MM.1S (cell line): ENCODE data around the gene DNAL1.
A peak's percentile ranks its signal among the peaks of the same experiment; 100 is the strongest.

Experiments
- DNase-seq: peaks from one replicate; pipeline ENCODE4 v3.0.0-alpha.2; 2015
- H2AFZ ChIP-seq: fragments of 300-600 bp; sonication (generic); 2 replicates; pipeline ENCODE4 v1.6.0; 2016; ENCODE audit warnings: antibody characterized with exemption, low read length
- H3F3A ChIP-seq: fragments of 300-600 bp; sonication (generic); 2 replicates; pipeline ENCODE4 v1.6.1; 2016; ENCODE audit warnings: mild to moderate bottlenecking, antibody characterized with exemption, low read length, moderate library complexity, mixed read lengths; ENCODE audit not compliant: insufficient read depth
- H3K27ac ChIP-seq: fragments of 300-600 bp; sonication (generic); 2 replicates; pipeline ENCODE4 v1.5.1; 2016; ENCODE audit warnings: mild to moderate bottlenecking, low read length
- H3K27me3 ChIP-seq: fragments of 300-600 bp; sonication (generic); replicated peaks from 2 replicates; pipeline ENCODE4 v1.6.0; 2016; ENCODE audit warnings: low read length; ENCODE audit not compliant: insufficient read depth
- H3K36me3 ChIP-seq: fragments of 300-600 bp; sonication (generic); replicated peaks from 2 replicates; pipeline ENCODE4 v1.6.1; 2016; ENCODE audit warnings: mild to moderate bottlenecking, low read length, mixed read lengths; ENCODE audit not compliant: insufficient read depth
- H3K4me1 ChIP-seq: fragments of 300-600 bp; sonication (generic); 2 replicates; pipeline ENCODE4 v1.6.1; 2016; ENCODE audit warnings: low read length, mixed read lengths
- H3K4me2 ChIP-seq: fragments of 300-600 bp; sonication (generic); 2 replicates; pipeline ENCODE4 v1.6.0; 2016; ENCODE audit warnings: low read depth, low read length
- H3K4me3 ChIP-seq: fragments of 300-600 bp; sonication (generic); 2 replicates; pipeline ENCODE4 v1.5.1; 2016; ENCODE audit warnings: low read length, mixed read lengths
- H3K79me2 ChIP-seq: fragments of 300-600 bp; sonication (generic); 2 replicates; pipeline ENCODE4 v1.6.1; 2016; ENCODE audit warnings: mixed run types, low read length, mixed read lengths
- H3K9ac ChIP-seq: fragments of 300-600 bp; sonication (generic); 2 replicates; pipeline ENCODE4 v1.6.1; 2016; ENCODE audit warnings: low read length, mixed read lengths
- H3K9me2 ChIP-seq: fragments of 300-600 bp; sonication (generic); replicated peaks from 2 replicates; pipeline ENCODE4 v1.6.1; 2016; ENCODE audit warnings: mild to moderate bottlenecking, low read length, mixed read lengths; ENCODE audit not compliant: insufficient read depth
- H3K9me3 ChIP-seq: fragments of 300-600 bp; sonication (generic); replicated peaks from 2 replicates; pipeline ENCODE4 v1.6.1; 2016; ENCODE audit warnings: mild to moderate bottlenecking, low read length, mixed read lengths; ENCODE audit not compliant: insufficient read depth
- H4K20me1 ChIP-seq: fragments of 300-600 bp; sonication (generic); 2 replicates; pipeline ENCODE4 v1.6.1; 2016; ENCODE audit warnings: mild to moderate bottlenecking, low read length, moderate library complexity, mixed read lengths; ENCODE audit not compliant: insufficient read depth
- CTCF ChIP-seq: fragments of 300-600 bp; sonication (generic); IDR thresholded peaks from 2 replicates; pipeline ENCODE4 v1.5.1; 2016; ENCODE audit warnings: antibody characterized with exemption, low read length, mixed read lengths
- EZH2 ChIP-seq: fragments of 300-600 bp; sonication (generic); optimal IDR thresholded peaks from 2 replicates; pipeline ENCODE3; 2017; ENCODE audit warnings: low read depth, mild to moderate bottlenecking, antibody characterized with exemption, low read length, mixed read lengths
- EZH2phosphoT487 ChIP-seq: fragments of 300-600 bp; sonication (generic); IDR thresholded peaks from 2 replicates; pipeline ENCODE4 v1.6.1; 2018; ENCODE audit warnings: antibody characterized with exemption, low read length

Gene DNAL1

DNA sequence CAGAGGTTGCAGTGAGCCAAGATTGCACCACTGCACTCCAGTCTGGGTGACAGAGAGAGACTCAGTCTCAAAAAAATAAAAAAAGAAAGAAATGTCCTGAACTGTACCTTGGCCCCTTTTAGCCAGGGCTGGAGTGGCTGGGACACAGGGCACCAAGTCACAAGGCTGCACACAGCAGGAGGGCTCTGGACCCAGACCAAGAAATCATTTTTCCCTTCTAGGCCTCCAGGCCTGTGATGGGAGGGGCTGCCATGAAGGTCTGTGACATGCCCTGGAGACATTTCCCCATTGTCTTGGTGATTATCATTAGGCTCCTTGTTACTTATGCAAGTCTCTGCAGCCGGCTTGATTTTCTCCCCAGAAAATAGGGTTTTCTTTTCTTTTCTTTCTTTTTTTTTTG, 37.5 kb upstream of the DNAL1 start:
- Histone ChIP-seq H3K36me3 (no peaks in the 10 kb centered on the region), H3K27ac (no peak overlapping the region), H3K4me2 (no peak overlapping the region), H3K27me3 (no peaks in the 10 kb centered on the region), H3F3A (no peaks in the 10 kb centered on the region), H3K79me2 (no peaks in the 10 kb centered on the region), H3K9me2 (no peaks in the 10 kb centered on the region), H4K20me1 (no peaks in the 10 kb centered on the region), H3K9ac (no peak overlapping the region), H3K4me3 (no peak overlapping the region), H3K4me1 (no peaks in the 10 kb centered on the region), H2AFZ (no peak overlapping the region), H3K9me3 (no peaks in the 10 kb centered on the region)
- no peak for TF ChIP-seq EZH2phosphoT487
- no peak for TF ChIP-seq CTCF
- no peak for DNase-seq

DNA sequence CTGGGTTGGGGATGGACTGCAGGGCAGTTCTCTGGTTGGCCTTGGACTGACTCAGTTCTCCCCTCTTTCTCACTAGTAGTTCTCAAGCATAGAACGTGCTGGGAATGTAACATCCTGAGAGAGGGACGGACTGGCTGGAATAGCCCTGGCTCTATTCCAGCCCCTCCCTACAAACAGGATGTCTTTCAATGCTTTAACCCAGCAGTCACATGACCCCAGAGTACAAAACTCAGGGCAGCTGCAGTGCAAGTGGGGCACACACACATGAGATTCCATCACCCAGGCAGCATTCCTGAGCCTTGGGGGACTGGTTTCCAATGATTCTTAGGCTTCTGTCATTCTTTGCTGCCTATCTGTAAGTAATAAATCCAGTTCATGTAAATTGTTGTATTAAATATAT, 34.1 kb upstream of the DNAL1 start:
- H3K79me2 ChIP-seq, result no peaks in the 10 kb centered on the region
- DNase-seq, result no peak
- no peaks in the 10 kb centered on the region for H3K4me1 ChIP-seq
- TF ChIP-seq CTCF, result no peak
- no peak for TF ChIP-seq EZH2
- no peak for TF ChIP-seq EZH2phosphoT487
- no peaks in the 10 kb centered on the region for H3K27me3 ChIP-seq
- no peak overlapping the region for H3K4me2 ChIP-seq
- no peaks in the 10 kb centered on the region for H3K9me3 ChIP-seq
- H3K9me2 ChIP-seq, result no peaks in the 10 kb centered on the region
- no peaks in the 10 kb centered on the region for H4K20me1 ChIP-seq
- no peak overlapping the region for H3K9ac ChIP-seq
- H3F3A ChIP-seq, result no peaks in the 10 kb centered on the region
- no peaks in the 10 kb centered on the region for H3K36me3 ChIP-seq
- H3K27ac ChIP-seq, result no peak overlapping the region
- H3K4me3 ChIP-seq, result no peak overlapping the region
- H2AFZ ChIP-seq, result no peak overlapping the region

DNA sequence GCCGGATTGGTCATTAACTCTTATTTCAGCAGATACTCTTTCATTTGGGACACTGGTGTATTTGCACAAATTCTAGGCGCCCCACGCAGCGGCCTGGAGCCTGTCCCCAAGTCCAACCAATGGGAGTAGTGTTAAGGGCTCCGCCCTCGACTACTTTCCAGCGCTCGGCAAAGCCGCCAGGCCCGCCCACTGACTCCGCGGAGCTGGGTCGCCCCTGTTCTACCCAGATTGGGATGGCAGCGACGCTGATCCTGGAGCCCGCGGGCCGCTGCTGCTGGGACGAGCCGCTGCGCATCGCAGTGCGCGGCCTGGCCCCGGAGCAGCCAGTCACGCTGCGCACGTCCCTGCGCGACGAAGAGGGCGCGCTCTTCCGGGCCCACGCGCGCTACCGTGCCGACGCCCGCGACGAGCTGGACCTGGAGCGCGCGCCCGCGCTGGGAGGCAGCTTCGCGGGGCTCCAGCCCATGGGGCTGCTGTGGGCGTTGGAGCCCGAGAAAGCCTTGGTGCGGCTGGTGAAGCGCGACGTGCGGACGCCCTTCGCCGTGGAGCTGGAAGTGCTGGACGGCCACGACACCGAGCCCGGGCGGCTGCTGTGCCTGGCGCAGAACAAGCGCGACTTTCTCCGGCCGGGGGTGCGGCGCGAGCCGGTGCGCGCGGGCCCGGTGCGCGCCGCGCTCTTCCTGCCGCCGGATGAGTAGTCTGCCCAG, 32.3 kb upstream of the DNAL1 start, which contains the start of gene ACOT6:
TSS of gene ACOT6 (plus strand) at position 179 of the 707 bp plus-strand sequence. CDS start at position 234, 55 bp downstream.
- H3K9ac ChIP-seq, result no peak within 1 kb of the TSS
- peak within 1 kb of the TSS; percentile 48 for H3K4me3 ChIP-seq
- H2AFZ ChIP-seq, result 0 out of 2 replicates have a peak within 1 kb of the TSS, but pooled peaks have one; percentile 31

More for the DNA sequence above, 32.3 kb upstream of the DNAL1 start, which contains the start of gene ACOT6:
- peak; percentile 29 for DNase-seq
- Histone ChIP-seq H3K4me2 (peak within 1 kb of the TSS; percentile 62), H3K9me3 (no peaks in the 10 kb centered on the region), H3K27ac (no peak within 1 kb of the TSS), H3K27me3 (no peaks in the 10 kb centered on the region), H3K9me2 (no peaks in the 10 kb centered on the region), H3K79me2 (no peaks in the 10 kb centered on the region), H3K4me1 (no peaks in the 10 kb centered on the region), H4K20me1 (no peaks in the 10 kb centered on the region), H3F3A (no peaks in the 10 kb centered on the region), H3K36me3 (no peaks in the 10 kb centered on the region)
- TF ChIP-seq EZH2 (no peak), EZH2phosphoT487 (no peak), CTCF (no peak)
